ENCODE data around the gene RNF26.

DNA sequence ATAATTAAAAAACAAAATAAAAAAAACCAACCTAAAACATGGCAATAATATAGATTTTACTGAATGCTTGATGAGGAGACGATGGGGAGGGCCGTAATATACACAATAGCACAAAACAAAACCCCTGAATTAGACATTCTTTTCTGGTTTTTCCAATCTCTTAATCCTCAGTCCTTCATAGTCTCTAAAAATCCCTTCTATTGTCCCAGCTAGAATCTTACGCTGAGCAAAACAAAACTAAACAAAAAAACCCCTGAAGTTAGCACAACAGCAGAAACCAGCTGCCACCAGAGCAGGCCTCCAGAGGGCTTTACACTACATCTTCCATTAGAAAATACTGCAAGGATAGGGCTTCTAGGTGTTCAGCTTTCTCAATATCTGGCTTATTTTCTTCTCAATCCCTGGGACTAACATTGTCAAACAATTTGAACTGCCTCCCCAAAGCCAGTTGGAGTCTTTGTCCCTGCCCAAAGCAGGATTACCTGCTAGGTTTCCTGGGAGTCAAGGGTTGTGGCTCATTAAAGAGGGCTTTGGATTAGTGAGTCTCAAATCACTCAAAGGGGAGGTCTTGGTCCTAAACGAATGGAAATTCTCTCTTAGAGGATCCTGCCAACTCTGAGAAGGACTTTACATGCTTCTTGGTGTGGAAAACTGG is 2.1 kb upstream of the RNF26 start:
- TF ChIP-seq CTCF (IDR thresholded peaks at IDR 0.05), result no peak
- no peak for TF ChIP-seq POLR2A (IDR thresholded peaks at IDR 0.05)
